ENCODE data around the gene STARD13. TPM values are rescaled to one million over a fixed set of nuclear protein-coding genes. Genes with fewer than 3 reads are reported as not detected.

Gene STARD13
- total RNA-seq, 1 donor from 2014 or later, result 50.1 TPM

- no peak for DNase-seq (ENCODE audit: low spot score)
Measured at GRCh38 chr13:33277946-33278345, 7.6 kb downstream of the STARD13 start.

- no peak for DNase-seq (ENCODE audit: low spot score)
Measured at GRCh38 chr13:33277037-33277740, 8.4 kb downstream of the STARD13 start.

DNA sequence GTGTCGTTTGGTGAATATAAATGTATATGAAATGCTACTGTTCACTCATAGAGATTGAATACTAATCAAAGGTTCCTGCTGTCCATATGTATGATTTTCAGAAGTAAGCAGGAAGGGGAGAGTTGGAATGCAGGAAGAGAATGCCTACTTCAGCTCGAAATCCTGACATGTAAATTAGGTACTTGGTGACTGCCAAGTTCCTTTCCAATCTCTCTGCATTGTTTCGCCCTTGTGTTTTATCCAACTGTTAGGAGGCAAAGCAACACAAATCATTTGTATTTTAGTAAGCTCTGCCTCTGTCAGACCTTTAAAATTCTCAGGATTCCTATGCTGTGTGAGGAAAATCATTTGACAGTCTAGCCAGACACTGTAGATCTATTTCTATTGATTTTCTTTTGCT is 9.0 kb downstream of the STARD13 start:
- DNase-seq (ENCODE audit: low spot score), result no peak

DNA sequence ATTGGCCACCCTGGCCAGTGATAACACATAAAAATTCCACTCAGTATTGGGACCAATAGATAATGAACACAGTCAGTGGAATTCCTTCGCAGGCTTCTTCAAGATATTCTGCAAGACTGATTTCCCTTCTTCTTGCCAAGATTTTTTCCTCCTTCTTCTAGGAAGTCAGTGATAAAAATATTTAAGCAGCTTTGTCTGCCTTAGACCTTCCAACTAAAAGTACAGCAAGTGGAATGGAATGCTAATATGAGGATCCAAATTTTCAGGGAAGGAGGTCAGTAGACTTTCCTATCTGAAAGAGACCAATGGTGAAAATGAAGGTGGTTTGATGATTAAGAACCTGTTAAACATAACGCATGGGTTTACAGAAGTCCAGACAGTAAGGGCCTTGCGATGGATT is 9.6 kb downstream of the STARD13 start:
- DNase-seq (ENCODE audit: low spot score), result no peak

DNA sequence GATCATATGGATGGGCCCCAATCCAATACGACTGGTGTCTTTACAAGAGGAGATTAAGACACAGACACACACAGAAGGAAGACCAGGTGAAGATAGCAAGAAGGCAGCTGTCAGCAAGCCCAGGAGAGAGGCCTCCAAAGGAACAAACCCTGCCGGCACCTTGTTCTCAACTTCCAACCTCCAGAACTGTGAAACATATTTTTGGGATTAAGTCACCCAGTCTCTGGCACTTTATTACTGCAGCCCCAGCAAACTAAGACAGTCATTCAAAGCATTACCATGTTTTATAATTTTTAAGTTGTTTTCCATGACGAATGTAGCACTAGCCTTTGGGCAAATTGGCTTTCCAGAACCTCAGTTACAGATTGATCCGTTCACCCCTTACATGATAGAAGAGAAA is 11.3 kb downstream of the STARD13 start:
- DNase-seq (ENCODE audit: low spot score), result no peak

- no peak for DNase-seq (ENCODE audit: low spot score)
Measured at GRCh38 chr13:33272531-33273124, 12.9 kb downstream of the STARD13 start.

DNA sequence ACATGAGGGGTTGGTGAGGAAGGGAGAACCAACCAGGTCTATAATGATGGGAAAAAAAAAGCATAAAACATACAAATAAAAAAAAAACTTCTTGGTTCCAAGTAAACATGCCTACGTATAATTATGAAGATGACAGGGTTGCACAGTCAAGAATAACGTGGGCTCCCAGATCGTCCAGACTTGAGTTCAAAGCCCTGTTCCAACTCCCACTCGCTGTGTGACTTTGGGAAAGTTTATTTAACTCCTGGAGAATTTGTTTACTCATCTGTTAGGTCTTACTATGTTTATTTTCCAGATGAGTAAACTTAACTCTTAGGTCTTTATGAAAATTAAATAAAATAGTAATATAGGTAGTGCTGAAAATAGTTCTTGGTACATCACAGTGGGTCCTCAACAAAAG is 13.8 kb downstream of the STARD13 start:
- no peak for DNase-seq (ENCODE audit: low spot score)

DNA sequence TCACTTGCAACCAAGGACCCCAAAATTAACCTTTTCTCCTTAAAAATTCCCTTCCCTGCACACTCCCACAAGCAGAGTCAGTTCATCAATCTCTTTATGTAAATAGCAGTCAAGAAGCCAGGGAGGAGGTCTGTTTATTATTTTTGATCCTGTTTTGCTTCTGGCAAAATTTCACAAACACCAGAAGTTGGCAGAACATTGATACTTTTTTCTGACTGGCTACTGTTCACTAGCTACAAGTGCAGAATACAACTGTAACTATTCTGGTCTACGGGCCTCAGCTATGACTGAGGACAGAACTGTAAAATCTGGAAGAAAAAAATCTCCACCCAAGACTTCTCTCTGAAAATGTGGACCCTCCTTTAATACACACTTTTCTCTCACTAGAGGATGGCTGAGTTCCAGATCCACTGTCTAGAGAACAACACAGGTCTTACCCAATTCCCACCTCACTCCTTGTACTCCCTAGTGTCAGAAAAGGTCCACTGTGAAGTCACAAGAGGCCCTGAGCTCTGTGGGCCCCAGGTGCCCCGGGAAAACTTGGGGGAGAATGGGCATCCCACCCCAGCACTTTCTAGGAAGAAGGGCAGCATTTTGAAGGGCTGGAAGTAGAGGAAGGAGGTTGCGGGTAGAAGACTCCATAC is 14.5 kb downstream of the STARD13 start:
- no peak for DNase-seq (ENCODE audit: low spot score)

GRCh38 chr13:33265607-33266006 is 19.9 kb downstream of the STARD13 start:
- no peak for DNase-seq (ENCODE audit: low spot score)

GRCh38 chr13:33265133-33265532 is 20.4 kb downstream of the STARD13 start:
- DNase-seq (ENCODE audit: low spot score), result no peak

DNA sequence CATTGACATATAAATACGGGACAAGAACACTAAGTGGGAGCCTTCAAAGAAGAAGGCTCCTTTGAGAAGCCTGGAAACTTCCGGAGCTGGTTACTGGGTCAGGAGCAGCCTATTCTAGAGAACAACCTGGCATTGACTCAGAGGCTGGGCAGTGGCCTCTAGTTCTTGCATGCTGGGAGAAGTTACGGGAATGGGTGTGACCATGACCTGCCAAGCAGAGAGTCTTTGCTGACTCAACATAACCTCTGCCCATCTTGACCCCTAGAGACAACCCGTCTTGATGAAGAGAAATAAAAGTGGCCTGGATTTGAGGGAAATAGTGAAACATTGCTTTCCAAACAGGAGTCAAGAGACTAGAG is 21.0 kb downstream of the STARD13 start:
- DNase-seq (ENCODE audit: low spot score), result no peak

DNA sequence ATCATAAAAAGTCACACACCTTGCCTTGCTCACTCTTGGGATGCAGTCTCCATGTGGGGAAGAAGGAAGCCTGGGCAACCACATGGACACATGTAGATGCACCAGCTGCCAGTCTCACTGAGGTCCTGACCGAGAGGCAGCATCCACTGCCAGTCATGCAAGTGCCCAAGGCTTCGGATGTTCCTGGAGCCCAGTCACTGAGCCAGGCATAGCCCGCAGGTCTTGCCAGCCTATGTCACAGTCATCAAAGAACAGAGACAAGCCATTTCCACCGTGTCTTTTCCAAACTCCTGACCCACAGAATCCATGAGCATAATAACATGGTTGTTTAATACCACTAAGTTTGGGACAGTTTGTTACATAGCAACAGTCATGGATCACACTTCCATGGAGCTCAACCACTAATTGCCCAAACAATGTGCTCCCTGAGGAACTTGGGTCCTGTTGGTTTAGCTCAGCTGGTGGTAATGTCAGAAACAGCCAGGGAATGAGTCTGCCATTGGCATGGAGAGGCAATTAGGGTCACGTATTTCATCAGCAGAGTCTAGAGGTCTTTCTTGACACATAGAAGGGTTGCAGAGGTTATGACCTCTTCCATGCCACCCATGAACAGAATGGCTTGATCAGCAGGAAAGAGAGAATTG is 21.5 kb downstream of the STARD13 start:
- DNase-seq (ENCODE audit: low spot score), result no peak

DNA sequence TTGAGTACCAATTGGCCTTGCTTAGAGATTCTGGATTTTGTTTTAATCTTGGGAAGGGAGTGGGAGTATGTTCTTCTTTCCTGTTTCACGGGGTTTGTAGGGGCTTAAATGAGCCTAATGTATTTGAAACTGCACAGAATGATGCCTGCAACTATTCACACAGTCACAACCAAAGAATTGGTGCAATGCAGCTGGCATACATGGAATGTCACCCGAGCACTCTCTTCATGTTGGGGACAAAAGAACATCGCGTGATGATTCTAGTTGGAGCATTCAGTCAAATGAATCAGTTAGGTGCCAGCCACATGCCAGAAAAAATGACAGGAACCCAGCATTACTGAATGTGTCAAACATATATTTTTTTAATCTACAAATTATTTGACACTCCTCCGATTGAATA is 22.1 kb downstream of the STARD13 start:
- DNase-seq (ENCODE audit: low spot score), result no peak

DNA sequence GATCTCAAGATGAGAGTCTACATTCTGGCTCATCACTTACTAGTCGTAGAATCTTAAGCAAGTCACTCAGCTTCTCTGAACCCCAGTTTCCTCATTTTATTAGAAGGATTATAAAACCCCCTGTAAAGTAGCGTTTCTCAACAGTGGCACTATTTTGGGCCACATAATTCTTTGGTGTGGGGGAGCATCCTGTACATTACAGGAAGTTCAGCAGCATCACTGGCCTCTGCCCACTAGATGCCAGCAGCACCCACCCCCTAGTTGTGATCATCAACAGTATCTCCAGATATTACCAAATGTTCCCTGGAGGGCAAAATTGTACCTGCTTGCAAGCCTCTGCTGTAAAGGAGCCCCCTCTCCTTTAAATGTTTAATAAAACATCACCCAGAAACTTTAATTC is 22.6 kb downstream of the STARD13 start:
- DNase-seq (ENCODE audit: low spot score), result no peak

- DNase-seq (ENCODE audit: low spot score), result no peak
Measured at GRCh38 chr13:33262594-33262993, 23.0 kb downstream of the STARD13 start.

- no peak for DNase-seq (ENCODE audit: low spot score)
Measured at GRCh38 chr13:33262062-33262487, 23.5 kb downstream of the STARD13 start.

GRCh38 chr13:33261387-33262061 is 24.0 kb downstream of the STARD13 start:
- no peak for DNase-seq (ENCODE audit: low spot score)

GRCh38 chr13:33260168-33261098 is 25.1 kb downstream of the STARD13 start:
- no peak for DNase-seq (ENCODE audit: low spot score)

DNA sequence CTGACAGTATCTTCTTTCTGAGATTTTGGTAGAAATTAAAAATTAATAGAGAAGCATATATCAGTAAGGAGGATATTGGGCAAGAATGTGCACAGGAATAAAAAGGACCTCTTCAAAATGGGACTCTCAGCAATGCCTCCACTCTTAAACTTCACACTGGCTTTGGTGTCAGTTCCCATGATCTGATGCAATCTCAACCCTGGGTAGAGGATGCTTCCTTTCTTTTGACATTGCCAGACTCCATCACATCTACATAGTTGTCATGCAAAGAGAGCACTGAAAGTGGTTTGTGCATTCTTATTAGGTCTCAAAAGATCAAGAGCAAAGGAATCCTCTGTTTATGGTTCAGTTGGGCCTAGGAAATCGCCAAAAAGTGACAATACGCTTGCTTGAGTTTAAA is 26.3 kb downstream of the STARD13 start:
- DNase-seq (ENCODE audit: low spot score), result no peak

DNA sequence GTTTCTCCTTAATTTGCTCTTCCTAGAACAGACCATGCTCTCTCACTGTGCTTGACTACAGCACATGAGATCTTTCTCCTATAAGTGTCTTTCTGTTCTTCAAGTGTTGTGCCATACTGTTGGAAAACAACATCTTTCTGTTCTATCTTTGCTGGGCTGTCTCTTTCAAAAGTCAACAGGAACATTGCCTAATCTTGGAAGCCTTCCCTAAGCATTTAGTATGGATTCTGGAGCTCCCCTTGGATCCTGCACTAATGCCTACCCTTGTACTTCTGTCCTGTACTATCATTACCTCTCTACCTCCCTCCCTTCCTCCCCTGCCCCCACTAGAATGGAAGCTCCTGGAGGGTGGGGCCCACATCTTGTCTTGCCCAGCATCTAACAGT is 26.8 kb downstream of the STARD13 start:
- DNase-seq (ENCODE audit: low spot score), result no peak

All from ureter (tissue), 1 donor.